ENCODE data around the gene CFAP99. TPM values are rescaled to one million over a fixed set of nuclear protein-coding genes. Genes with fewer than 3 reads are reported as not detected.

CFAP99 gene
- total and polyA plus RNA-seq, 2 of the 4 experiments (the other 2 are of a cell fraction) = not detected

DNA sequence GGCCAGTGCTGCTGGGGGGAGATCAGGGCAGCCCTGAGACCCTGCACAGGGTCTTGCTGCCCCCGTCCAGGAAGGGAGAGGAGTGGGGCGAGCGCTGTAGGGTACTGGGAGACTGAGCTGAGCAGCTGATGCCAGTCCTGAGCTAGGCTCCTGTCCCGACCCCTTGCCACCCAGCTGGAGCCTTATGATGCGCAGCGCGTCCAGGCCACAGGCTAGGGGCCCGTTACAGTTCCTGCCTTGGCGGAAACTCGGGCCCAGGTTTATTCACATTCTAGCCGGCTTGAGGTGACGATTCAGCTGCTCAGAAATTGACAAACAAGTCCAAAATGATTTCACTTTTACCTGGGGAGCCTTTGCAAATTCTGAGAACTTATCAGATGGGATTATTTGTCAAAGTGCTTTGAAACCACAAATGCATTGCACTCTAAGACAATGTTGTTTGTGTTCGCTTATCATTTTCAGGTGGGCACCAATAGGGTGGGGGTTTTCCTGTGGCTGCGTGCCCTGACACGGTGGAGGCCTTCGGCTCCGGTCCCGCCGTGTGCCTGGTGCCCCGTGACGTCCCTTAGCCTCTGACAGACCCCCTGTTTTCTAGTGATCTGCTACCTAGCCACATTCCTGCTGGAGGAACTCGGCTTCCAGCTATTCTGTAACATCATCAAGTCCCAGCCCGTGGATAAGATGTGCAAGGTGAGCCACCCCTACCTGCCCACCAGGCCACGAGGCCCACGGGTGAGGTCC lies 18.9 kb downstream of the CFAP99 start:
- ChIA-PET CTCF (no interaction called here), POLR2A (ENCODE audit: unreplicated experiment) (no interaction called here)
- H3K9me3 ChIP-seq (ENCODE audit: control insufficient read depth, insufficient read depth, low read length) = no peaks in the 10 kb centered on the region
- no peak for ATAC-seq (ENCODE audit: low read depth)
- H3K23ac ChIP-seq (ENCODE audit: low read depth, low read length) = no peak overlapping the region
- H3K9me1 ChIP-seq (ENCODE audit: insufficient read depth, low read length) = 0 out of 2 replicates have a peak, but pooled peaks cover 3% of the 10 kb centered on the region
- H3K36me3 ChIP-seq (ENCODE audit: control insufficient read depth, insufficient read depth, low read length) = no peaks in the 10 kb centered on the region
- BruUV-seq (replicated peaks) = no TSS peak
- H4K20me1 ChIP-seq (ENCODE audit: insufficient read depth, low read length) = no peaks in the 10 kb centered on the region
- no peak overlapping the region for H2BK5ac ChIP-seq (ENCODE audit: low read depth, low read length, poor library complexity, severe bottlenecking)
- H3K27me3 ChIP-seq (ENCODE audit: control insufficient read depth, insufficient read depth, low read length) = peaks cover 2% of the 10 kb centered on the region; the same call in 1 of the 2 replicates
- H2AFZ ChIP-seq (replicated peaks; ENCODE audit: low read length, poor library complexity) = peak overlapping the region; percentile 10
- in situ Hi-C loops (cut with MboI; ENCODE audit: low sequenced_read_pairs) = no loop called here
- H3K9ac ChIP-seq (ENCODE audit: low read depth, low read length) = no peak overlapping the region
- no peak overlapping the region for H2BK15ac ChIP-seq (ENCODE audit: low read depth, low read length)
- H3K14ac ChIP-seq (replicated peaks; ENCODE audit: low read depth, low read length) = no peak overlapping the region
- 92% methylated on average over 4 of the region's 25 CpGs; no CpG with 5 or more reads in 1 of the 2 experiments for WGBS, 2 experiments (ENCODE audit: extremely low coverage in 2 of 2, insufficient read length in 1 of 2)
- H2BK20ac ChIP-seq (ENCODE audit: low read depth, low read length) = no peak overlapping the region
- no peak overlapping the region for H3K4ac ChIP-seq (ENCODE audit: low read depth, low read length)
- no peak overlapping the region for H2AK5ac ChIP-seq (ENCODE audit: low read depth, low read length)
- H3K18ac ChIP-seq (ENCODE audit: low read depth, low read length) = no peak overlapping the region
- no peak overlapping the region for H3K4me2 ChIP-seq (ENCODE audit: low read depth, low read length)
- no peak overlapping the region for H3K56ac ChIP-seq (ENCODE audit: extremely low read depth, insufficient read depth, low read length)
- no peak overlapping the region for H4K91ac ChIP-seq (ENCODE audit: insufficient read depth, low read depth, low read length)
- H2BK120ac ChIP-seq (ENCODE audit: low read depth, low read length) = no peak overlapping the region
- H2AK9ac ChIP-seq (replicated peaks; ENCODE audit: low read depth, low read length, poor library complexity) = no peak overlapping the region
- peaks cover 7% of the 10 kb centered on the region for H3K4me1 ChIP-seq (ENCODE audit: control insufficient read depth, insufficient read depth, low read length)
- no peak overlapping the region for H4K5ac ChIP-seq (ENCODE audit: low read depth, low read length)
- intact Hi-C loops (cut with micrococcal nuclease) = no loop called here
- H3K27ac ChIP-seq (ENCODE audit: insufficient read depth, low read length) = no peak overlapping the region
- dilution Hi-C loops (cut with HindIII; ENCODE audit: low sequenced_read_pairs, unreplicated experiment) = no loop called here
- no peak overlapping the region for H3K4me3 ChIP-seq (ENCODE audit: insufficient read depth, low read depth, low read length)
- H3K79me1 ChIP-seq (ENCODE audit: low read depth in 1 of 2, low read length in 2 of 2) = no peaks in the 10 kb centered on the region
- no peak for DNase-seq
- no peak overlapping the region for H4K8ac ChIP-seq (ENCODE audit: low read depth in 2 of 2, low read length in 2 of 2)
- TF ChIP-seq RFX5 (IDR thresholded peaks at IDR 0.05; ENCODE audit: low read depth, low read length) (no peak), FOS (IDR thresholded peaks at IDR 0.05; ENCODE audit: low read depth, low read length) (no peak), POLR2A (IDR thresholded peaks at IDR 0.05; ENCODE audit: low read depth, low read length) (no peak), MAZ (IDR thresholded peaks at IDR 0.05; ENCODE audit: borderline replicate concordance, low read depth, low read length) (no peak), SMC3 (IDR thresholded peaks at IDR 0.05; ENCODE audit: low read depth, low read length) (no peak), MXI1 (IDR thresholded peaks at IDR 0.05; ENCODE audit: borderline replicate concordance, low read depth, low read length) (no peak), CHD1 (IDR thresholded peaks at IDR 0.05; ENCODE audit: low read depth, low read length) (no peak), MAFK (IDR thresholded peaks at IDR 0.05; ENCODE audit: low read depth, low read length) (no peak), NFE2L2 (IDR thresholded peaks at IDR 0.05; ENCODE audit: low read depth, low read length) (no peak), CEBPB (IDR thresholded peaks at IDR 0.05; ENCODE audit: low read depth, low read length) (no peak)
- TF ChIP-seq, protein P1, sequence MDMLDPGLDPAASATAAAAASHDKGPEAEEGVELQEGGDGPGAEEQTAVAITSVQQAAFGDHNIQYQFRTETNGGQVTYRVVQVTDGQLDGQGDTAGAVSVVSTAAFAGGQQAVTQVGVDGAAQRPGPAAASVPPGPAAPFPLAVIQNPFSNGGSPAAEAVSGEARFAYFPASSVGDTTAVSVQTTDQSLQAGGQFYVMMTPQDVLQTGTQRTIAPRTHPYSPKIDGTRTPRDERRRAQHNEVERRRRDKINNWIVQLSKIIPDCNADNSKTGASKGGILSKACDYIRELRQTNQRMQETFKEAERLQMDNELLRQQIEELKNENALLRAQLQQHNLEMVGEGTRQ (IDR thresholded peaks at IDR 0.05; ENCODE audit: low read depth, low read length) = no peak
- TF ChIP-seq, protein P2, sequence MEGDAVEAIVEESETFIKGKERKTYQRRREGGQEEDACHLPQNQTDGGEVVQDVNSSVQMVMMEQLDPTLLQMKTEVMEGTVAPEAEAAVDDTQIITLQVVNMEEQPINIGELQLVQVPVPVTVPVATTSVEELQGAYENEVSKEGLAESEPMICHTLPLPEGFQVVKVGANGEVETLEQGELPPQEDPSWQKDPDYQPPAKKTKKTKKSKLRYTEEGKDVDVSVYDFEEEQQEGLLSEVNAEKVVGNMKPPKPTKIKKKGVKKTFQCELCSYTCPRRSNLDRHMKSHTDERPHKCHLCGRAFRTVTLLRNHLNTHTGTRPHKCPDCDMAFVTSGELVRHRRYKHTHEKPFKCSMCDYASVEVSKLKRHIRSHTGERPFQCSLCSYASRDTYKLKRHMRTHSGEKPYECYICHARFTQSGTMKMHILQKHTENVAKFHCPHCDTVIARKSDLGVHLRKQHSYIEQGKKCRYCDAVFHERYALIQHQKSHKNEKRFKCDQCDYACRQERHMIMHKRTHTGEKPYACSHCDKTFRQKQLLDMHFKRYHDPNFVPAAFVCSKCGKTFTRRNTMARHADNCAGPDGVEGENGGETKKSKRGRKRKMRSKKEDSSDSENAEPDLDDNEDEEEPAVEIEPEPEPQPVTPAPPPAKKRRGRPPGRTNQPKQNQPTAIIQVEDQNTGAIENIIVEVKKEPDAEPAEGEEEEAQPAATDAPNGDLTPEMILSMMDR (conservative IDR thresholded peaks at IDR 0.05; ENCODE audit: low read depth, low read length) = no peak
- TF ChIP-seq, protein P3, sequence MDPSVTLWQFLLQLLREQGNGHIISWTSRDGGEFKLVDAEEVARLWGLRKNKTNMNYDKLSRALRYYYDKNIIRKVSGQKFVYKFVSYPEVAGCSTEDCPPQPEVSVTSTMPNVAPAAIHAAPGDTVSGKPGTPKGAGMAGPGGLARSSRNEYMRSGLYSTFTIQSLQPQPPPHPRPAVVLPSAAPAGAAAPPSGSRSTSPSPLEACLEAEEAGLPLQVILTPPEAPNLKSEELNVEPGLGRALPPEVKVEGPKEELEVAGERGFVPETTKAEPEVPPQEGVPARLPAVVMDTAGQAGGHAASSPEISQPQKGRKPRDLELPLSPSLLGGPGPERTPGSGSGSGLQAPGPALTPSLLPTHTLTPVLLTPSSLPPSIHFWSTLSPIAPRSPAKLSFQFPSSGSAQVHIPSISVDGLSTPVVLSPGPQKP (IDR thresholded peaks at IDR 0.05; ENCODE audit: borderline replicate concordance, low read depth, low read length) = no peak

All from IMR-90 (cell line).